22Rv1 (cell line): ENCODE results near the gene IMPG2.

Source experiments
- ZFX ChIP-seq: fragments of 450-650 bp; IDR thresholded peaks from 2 replicates; pipeline ENCODE4 v1.6.1; 2017; ENCODE audit warnings: antibody characterized with exemption, borderline replicate concordance
- TF ChIP-seq, protein P1 (sequence below): fragments of 450-650 bp; IDR thresholded peaks from 2 replicates; pipeline ENCODE4 v1.5.1; 2017; ENCODE audit warnings: mild to moderate bottlenecking

DNA sequence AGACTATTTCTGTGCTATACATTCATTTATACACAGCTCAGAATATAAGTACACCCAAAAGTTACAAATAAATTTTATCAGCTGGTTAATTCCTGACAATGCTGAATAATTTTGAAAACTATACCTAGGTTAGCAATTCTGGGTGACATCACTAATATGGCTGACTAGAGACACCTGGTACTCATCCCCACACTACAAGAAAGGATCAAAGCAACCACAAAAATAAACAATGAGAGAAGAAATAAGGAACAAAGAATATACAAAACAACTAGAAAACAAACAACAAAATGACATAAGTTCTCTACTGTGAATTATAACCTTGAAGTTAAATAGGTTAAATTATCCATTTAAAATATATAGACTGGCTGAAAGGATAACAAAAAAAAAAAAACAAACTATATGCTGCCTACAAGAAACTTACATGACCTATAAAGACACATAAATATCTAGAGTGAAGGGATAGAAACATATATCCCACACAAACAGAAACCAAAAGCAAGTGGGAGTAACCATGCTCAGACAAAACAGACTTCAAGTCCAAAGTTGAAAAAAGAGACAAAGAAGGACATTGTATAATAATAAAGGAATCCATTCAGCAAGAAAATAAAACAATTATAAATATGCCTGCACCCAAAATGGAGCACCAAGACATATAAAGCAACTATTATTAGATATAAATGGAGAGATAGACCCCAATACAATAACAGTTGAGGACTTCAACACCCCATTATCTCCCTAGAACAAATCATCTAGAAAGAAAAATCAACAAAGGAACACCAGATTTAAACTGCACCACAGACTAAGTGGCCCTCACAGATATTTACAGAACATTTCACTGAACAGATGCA is 57.8 kb downstream of the IMPG2 start:
- TF ChIP-seq, protein P1, sequence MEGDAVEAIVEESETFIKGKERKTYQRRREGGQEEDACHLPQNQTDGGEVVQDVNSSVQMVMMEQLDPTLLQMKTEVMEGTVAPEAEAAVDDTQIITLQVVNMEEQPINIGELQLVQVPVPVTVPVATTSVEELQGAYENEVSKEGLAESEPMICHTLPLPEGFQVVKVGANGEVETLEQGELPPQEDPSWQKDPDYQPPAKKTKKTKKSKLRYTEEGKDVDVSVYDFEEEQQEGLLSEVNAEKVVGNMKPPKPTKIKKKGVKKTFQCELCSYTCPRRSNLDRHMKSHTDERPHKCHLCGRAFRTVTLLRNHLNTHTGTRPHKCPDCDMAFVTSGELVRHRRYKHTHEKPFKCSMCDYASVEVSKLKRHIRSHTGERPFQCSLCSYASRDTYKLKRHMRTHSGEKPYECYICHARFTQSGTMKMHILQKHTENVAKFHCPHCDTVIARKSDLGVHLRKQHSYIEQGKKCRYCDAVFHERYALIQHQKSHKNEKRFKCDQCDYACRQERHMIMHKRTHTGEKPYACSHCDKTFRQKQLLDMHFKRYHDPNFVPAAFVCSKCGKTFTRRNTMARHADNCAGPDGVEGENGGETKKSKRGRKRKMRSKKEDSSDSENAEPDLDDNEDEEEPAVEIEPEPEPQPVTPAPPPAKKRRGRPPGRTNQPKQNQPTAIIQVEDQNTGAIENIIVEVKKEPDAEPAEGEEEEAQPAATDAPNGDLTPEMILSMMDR, result no peak
- TF ChIP-seq ZFX, result no peak
